UCSD-AML1 (cell line): ENCODE results near the gene OMP.

Experiments
- DNase-seq: peaks from one replicate; lab custom pipeline; 2025; ENCODE audit not compliant: unreplicated experiment; lab: John Stamatoyannopoulos, UW

Gene OMP

DNA sequence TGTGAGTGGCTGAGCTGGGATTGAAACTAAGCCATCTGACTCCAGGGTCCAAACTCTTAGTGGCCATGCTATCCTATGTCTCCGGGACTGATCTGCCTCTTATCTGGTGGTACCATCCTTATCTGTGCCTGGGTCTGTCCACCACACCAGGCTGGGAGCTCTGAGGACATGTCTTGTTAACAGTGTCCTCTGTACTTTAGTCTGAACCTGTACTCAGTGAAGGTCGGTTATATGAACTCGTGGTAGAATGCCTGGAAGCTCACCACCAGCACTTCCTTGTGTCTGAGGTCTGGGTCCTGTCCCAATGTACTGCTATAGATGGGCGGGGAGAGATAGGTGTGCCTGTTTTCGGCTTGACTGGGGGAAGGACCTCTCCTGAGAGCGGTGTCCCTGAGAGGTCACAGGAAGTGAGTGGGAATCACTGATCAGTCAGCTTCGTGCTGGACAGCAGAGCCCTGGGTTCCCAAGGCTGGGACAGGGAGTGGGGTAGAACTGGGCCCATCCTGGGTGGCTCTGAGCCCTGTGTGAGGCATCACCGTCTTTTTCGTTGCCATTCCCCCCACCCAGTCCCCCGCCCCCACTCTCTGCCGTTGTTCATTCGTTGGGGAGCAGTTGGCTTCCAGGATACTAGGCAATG is 34.3 kb downstream of the OMP start:
- no peak for DNase-seq

DNA sequence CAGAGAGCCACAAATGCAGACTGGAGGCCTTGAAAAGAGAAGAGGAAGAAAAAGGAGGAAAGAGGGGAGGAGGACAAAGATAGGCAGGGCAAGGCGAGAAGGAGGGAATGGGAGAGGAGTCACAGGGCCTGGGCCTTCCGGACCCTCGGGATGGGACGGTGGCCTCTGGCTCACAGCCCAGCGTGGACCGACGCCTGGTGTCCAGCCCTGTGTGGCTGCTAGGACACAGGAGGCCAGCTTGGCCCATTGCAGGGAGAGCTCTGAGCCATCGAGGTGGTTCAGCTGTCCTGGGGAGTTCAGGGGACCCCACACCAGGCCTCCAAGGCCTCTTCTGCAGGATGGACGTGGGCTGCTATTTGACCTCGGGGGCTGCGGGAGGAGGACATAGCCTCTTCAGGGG is 34.8 kb downstream of the OMP start:
- DNase-seq: no peak

DNA sequence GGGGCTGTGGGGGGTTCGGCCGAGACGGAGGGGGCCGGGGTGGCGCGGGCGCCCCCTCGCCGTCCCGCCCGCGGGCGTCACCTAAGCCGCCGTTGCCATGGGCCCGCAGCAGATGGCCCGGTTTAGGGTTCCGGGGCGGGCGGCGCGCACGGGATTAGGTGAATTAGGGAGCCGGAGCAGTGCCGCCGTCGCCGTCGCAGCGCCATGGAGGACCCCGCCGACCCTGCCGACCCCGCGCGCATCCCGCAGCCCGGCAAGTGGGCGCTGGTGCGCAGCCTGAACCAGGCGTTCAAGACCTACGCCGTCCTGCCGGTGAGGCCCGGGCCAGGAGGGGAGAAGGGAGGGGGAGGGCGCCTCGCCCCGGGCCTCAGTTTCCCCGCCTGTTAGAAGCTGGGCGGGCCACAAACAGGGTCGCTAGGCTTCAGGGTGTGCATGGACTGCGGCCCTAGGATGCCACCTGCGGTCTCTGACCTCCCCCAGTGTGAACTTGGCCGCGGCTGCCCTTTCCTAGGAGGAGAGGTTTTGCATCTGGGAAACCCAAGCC is 35.5 kb downstream of the OMP start:
- no peak for DNase-seq

DNA sequence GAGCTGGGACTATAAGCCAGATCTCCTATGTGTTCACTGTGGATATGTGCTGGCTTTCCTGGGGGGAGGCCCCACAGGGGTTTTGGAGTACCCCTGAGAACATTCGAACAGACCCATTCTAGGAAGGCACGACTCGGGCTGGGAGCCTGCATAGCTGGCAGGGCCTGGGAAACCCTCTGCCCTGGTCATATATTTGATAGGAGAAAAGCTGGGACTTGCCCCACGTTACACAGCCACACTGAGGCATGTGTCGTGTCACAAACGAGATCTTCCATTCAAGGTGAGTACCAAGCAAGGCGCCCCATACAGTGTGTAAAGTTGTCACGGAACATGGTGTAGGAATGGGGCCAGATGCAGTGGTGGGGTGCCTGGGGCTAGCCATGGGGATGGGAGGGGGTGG is 36.6 kb downstream of the OMP start:
- DNase-seq: no peak

DNA sequence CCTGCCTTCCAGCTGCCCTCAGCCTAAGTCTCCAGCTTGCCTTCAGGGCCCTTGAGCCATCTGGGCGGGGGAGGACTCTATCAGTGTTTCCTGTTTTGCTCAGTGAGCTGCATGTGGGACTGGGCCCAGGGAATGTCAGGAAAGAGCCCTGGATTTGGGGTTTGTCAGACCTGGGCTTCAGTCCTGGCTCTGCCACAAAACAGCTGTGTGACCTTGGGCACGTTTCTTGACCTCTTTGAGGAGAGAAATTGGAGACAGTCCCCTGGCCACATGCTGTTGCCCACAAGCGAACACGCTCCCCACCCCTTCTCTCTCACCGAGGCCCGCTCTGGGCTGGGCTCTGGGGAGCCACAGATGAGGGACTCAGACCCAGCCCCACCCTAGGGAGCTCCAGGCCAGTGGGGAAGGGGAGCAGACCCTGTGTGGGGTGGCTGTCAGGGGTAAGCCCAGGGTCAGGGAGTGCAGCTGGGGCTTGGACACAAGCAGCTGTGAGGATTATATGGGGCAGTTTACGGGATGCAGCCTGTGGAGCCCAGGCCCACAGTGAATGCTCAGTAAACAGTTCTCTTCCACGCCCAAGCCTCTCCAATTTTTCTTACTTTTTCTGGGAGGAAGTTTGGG is 37.7 kb downstream of the OMP start:
- peak; percentile 79 for DNase-seq

DNA sequence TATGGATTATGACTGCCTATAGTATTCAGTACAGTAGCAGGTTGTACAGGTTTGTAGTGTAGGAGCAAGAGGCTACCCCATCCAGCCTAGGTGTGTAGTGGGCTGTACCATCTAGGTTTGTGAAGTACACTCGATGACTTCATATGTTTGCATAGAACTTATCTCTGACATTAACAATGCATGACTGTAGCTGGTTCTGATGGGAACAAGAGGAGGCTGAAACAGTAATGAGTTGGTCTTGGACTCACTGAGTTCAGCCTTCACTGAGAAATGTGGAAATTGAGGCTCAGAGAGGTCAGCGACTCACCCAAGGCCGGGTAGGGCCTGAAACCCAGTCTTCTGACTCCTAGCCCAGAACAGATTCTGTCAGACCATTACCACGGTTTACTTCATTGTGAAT is 38.4 kb downstream of the OMP start:
- DNase-seq: no peak

DNA sequence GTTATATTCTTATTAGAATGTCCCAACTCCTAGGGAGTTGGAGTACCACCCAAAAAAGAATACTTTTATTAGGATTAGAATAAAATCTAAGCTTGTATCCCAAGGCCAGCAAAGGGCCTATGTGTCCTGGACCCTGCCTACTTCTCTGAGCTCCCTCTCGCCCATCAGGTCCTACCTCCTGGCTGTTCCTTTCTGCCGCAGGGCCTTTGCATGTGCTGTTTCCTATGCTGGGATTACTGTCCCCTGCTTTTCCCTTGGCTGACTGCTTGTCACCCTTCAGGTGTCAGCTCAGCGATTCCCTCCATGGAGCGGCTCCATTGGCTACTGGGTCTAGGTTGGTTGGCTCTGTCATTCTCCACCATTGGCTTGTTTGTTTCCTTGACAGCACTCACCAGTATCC is 38.8 kb downstream of the OMP start:
- DNase-seq: no peak

DNA sequence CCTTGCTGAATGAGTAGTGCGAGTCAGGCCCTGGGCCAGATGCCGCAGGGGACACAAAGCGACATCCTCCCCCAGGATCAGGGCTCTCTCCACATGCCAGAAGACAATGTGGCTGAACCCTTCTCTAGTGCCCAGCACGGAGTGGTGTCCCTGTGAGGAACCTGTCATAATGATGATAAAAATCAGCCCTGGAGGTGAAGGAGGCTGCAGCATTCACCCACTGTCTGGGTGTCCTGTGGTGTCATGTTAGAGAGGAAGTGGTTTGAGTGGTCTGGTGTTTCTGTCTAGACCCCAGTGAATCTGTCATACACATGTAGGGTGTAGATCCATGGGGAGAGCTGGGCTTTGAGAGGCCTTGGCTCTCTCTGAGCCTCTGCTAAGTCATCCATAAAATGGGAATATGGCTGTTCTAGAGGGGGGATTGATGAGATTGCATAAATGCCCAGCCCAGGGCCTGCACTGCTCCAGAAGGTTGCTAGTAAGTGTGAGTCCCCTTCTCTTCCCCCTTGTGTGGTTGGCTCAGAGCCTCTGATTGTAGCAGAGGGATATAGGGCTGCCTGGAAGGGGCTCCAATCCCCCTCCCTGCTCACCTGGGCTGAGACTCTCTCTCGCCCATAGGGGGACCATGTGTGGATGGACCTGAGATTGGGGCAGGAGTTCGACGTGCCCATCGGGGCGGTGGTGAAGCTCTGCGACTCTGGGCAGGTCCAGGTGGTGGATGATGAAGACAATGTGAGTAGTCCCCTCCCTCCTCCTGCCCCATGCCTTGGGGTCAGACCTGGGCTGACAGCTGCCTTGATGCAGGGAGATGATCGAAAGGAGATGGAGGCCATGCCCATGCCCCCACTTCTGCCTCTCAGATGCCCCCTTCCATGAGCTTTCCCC is 39.7 kb downstream of the OMP start:
- DNase-seq: peak; percentile 32

DNA sequence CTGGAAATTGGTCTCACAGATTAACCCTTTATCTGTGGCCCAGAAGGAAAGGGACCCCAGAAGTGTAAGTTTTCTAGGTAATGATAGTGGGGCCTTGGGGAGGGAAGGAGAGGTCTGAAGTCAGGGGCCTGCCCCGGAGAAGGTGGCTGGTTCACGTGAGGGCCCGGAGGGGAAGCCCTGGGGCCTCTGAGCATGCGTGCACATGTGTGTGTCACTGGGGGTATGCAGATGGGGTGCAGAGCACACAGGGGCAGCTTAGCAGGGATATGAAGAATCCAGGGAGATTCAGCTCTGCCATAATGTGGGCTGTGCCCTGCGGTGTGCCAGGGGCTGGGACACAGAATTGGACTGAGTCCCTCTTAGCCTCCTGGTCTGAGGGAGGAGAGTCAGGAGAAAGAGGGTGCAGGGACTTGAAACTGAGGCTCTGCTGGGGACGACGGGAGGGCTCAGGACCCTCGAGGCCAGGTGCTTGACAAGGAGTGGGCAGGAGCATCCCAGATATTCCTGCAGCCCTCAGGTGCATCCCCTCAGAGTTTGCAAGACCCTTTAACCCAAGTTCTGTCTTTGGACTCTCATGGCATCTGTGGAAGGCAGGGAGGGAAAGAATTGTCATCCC is 40.9 kb downstream of the OMP start:
- DNase-seq: no peak

DNA sequence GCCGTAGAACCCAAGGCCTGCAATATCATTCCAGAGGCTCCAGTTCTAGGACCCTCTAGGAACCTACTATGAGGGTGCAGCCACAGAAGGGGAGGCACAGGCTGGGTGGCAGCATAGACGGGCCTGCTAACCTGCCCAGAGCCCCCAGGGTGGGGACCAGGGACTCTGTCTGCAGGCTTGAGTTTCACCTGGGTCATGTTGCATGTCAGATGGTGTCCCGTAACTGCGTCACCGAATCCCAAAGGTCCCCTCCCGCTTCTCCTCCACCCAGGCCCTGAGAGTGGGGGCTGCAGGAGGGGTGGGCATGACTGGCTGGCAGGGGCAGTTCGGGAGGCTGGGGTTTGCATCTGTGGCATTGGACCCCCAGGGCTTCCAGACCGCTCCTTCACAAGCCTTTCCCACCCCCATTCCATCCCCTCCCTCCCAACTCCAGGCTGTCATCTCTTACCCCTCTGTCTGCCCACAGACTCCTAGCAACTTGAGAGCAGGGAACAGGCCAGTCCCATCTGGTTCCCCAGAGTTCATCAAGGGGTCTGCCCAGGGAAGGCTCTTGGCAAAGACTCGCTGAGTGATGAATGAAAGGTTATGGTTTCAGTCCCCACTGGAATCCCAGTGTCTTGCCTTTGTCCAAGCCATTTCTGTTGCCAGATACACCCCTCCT is 41.7 kb downstream of the OMP start:
- DNase-seq: no peak

DNA sequence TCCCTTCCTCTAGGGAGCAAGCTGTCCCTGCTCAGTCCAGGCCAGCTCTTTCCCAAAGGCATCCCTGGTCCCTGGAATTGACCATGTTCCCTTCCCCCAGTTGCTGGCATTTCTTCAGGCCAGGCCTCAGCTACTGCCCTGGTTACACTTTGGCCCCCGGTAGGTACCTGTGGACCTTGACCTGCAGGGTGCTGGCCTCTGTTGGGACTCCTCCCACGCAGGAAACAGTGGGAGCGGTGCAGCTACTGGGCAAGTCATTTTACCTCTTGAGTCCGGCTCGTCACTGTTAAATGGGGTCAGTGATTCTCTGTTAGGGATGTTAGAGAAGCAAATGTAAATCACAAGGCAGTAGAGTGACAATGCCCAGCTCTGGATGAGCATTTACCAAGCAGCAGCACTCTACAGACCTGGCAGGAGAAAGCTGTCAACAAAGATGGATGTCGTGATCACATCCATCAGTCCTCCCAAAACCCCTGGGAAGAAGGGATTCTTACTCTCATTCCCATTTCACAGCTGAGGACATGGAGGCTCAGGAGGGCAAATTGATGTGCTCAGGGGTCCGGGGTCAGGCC is 42.3 kb downstream of the OMP start:
- no peak for DNase-seq

DNA sequence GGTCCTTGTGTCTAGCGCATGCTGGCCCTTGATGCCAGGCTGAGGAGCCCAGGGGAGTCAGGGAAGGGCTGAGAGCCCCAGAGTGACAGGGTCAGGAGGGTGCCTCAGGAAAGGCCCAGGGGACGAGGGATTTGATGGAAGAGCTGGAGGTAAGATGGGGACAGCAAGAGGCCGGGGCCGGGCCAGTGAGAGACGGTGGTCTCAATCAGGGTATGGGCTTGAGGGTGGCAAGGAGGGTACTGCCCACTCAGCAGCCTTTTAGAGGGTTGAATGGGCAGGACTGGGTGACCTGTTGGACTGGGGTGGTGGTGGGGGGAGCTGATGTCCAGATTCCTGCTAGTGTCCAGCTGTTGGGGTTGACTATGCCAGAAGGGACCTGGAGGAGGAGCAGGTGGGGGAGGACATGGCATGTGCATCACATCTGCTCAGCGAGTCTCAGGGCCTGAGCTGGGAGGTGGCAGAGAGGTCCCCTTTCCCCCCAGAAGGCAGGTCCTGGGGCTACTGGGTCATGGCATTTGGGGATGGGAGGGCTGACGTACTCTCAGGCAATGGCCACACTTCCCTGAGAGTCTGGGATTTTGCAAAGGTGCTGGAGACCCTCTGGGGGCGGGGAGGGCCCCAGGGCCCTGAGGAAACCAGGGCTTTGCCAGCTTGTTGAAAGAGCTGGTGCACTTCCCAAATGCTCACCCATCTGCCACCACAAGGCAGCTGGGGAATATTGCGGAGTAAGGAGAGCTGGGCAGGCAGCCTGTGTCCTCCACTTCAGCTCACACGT is 43.8 kb downstream of the OMP start:
- no peak for DNase-seq

DNA sequence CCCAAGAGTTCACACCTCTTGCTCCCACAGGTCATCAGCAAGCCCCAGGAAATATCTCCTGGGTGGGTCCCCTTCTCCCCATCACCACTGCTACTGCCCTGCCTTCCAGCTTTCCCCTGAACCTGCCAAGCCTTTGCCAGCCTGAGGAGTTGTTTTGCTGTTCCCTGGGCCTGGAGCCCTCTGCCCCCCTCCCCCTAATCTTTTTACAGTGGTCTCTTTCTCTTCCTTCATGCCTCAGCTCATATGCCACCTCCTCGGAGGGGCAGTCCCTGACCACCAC is 44.3 kb downstream of the OMP start:
- no peak for DNase-seq

DNA sequence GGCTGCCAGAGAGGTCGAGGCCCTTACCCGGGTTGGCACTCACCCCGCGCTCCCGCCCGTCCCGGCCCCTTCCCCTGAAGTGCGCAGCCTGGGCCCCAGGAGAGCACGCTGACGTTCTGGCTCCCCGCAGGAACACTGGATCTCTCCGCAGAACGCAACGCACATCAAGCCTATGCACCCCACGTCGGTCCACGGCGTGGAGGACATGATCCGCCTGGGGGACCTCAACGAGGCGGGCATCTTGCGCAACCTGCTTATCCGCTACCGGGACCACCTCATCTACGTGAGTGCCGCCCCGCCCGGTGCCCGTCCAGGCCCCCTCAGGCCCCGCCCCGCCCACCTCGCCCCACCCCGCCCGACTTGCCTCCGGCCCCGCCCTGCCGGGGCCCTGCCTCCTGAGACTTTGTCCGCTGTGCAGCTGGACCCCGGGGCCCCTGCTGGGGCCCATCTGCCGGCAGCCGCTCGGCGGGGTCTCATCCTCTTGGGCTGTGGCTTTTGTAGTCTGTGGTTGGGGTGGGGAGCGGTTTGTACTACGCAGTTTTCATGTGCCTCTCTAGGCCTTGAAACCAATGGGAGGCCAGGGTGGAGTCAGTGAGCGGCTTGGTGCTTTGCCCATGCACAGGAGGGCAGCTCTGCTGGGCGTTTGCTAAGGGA is 45.2 kb downstream of the OMP start:
- DNase-seq: no peak

DNA sequence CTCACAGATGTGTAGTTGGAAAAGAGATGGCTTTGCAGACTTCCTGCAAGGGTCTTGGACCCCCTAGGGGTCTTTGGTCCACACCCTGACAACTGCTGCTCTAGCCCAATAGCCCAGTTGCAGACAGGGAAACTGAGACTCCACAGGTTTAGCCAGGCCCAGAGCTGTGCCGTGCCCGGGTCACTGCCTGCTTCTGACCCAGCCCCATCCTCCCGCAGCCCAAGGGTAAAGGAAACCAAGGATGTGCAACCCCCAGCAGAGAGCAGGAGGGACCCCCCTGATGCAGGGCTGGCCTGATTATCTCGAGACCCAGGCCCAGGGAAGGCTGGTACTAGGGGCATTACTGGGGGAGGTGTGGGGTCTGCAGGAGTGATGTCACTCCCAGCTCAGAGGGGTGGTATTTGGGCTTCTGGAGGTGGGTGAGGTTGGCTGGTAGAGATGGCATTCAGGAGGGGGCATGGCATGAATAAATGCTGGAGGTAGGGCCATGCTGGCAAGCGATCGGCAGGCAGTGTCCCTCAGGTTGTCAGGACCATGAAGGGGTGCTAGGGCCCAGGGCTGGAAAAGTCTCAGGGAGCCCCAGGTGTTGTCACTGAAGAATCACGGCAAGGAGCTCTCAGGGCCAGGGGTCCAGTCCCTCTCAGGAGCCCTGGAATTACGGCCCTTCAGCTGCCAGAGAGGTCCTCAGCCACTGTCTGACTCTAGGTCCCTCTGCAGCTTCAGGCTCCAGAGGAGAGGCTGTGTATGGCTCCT is 46.5 kb downstream of the OMP start:
- DNase-seq: no peak

DNA sequence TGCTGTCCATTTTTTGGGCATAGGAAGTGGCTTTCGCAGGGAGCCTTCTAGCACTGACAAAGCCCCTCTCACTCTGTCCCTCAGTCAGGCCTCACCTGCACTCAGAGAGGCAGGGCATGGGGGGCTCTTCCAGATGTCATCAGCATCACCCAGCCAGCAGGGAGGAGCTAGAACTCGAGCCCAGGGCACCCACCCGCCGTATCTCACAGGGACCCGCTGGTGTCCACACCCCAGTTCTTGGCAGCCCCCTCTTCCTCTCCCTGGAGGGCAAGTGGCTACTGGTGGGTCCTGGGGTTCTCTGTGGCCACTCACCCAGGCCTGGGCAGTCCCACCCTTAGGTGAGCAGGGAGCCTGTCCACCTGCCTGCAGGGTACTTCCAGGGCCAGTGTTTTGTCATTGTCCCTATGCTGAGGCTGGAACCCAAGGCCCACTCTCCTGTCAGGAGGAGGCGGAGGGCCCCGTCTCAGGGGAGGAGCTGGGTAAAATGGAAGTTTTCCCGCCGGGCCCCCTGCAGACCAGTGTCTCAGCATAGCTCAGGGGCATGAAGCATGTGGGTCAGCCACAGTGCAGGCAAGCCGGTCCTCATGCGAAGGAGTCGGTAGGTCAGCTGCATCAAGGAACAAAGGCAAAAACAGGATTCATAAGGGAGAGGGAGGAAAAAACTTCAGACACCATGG is 47.2 kb downstream of the OMP start:
- no peak for DNase-seq

DNA sequence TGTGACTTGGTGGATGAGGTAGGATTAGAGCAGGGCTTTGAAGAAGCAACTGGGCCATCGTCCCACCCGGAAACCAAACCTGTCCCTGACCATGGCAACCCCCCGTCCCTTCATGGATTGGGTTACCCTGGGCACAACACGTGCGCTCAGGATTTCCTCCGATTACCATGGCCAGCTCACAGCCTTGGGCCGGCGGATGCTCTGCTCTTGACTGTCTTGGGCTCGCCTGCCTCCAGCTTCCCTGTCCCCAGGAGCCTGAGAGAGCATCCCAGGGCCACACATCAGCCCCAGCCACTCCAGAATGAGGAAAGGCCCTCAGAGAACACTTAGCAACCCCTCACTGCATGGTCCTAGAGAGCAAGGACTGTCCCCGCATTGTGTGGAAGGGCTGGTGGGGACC is 48.2 kb downstream of the OMP start:
- no peak for DNase-seq

DNA sequence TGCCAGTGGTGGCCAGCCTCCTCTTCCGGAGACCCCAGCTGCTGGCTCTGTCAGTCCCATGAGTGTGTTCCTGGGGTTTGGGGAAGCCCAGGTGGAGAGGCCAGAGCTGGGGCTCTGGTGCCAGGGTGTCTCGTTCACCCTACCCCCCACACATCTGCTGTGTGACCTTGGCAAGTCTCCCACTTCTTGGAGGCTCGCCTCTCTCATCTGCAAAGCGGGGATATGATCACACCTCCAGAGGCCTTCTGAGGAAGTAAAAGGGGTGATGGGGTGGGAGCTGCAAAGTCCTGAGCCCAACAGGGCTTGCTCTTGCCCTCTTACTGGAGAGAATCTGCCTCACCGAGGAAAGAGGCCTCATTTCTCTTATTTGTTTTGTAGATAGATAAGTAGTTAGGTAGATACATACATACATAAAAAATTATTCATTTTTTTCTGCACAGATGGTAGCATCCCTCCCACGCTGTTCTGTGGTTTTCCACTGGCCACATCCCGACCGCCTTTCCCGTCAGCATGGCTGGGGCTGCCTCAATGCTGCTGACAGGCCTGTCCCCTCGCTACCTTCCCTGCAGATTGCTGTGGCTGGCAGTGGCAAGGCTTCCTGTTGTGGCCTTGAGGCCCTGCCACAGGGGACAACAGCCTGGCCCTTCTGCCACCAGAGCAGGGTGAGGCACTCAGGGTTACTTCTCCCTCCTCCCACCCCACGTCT is 49.3 kb downstream of the OMP start:
- DNase-seq: peak; percentile 93
